ENCODE measurements around the gene TMEM259. TPM values are rescaled to one million over a fixed set of nuclear protein-coding genes. Genes with fewer than 3 reads are reported as not detected.

Gene TMEM259
- total RNA-seq, 1 experiment from 2014 or later: 171 TPM

- Histone ChIP-seq H3K4ac (ENCODE audit: low read depth, low read length) (no peak overlapping the region), H3K23me2 (ENCODE audit: insufficient read length, low read depth, low read length, poor library complexity, severe bottlenecking) (peaks cover 9% of the 10 kb centered on the region), H4K20me1 (ENCODE audit: control insufficient read depth, insufficient read depth, insufficient read length) (no peaks in the 10 kb centered on the region), H4K91ac (ENCODE audit: insufficient read length, low read depth, low read length) (no peak overlapping the region), H3K18ac (ENCODE audit: insufficient read length, low read depth, low read length) (no peak overlapping the region), H3K4me2 (ENCODE audit: insufficient read depth, insufficient read length, low read length) (peak overlapping the region; percentile 69), H3K9ac (ENCODE audit: extremely low read depth, insufficient read length, low read length) (no peak overlapping the region), H4K5ac (ENCODE audit: insufficient read length, low read depth, low read length) (no peak overlapping the region), H2BK15ac (ENCODE audit: low read depth, low read length) (no peak overlapping the region), H3K27me3 (ENCODE audit: insufficient read depth, low read length) (no peaks in the 10 kb centered on the region), H2BK5ac (ENCODE audit: insufficient read length, low read length) (no peak overlapping the region), H3K56ac (ENCODE audit: insufficient read length, low read depth, low read length) (no peak overlapping the region), H2BK12ac (ENCODE audit: insufficient read length, low read depth, low read length) (no peak overlapping the region), H3K27ac (ENCODE audit: insufficient read length, low read depth, low read length) (no peak overlapping the region), H3K79me2 (ENCODE audit: insufficient read depth, low read length) (no peaks in the 10 kb centered on the region), H2BK20ac (ENCODE audit: low read depth, low read length, poor library complexity, severe bottlenecking) (no peak overlapping the region), H3T11ph (ENCODE audit: low read length) (no peak overlapping the region), H2AFZ (ENCODE audit: low read length) (no peak overlapping the region), H3K79me1 (ENCODE audit: insufficient read depth, low read depth, low read length, poor library complexity, severe bottlenecking) (no peaks in the 10 kb centered on the region), H3K14ac (ENCODE audit: insufficient read depth, low read length) (no peak overlapping the region), H4K8ac (replicated peaks; ENCODE audit: insufficient read length, low read depth, low read length) (no peak overlapping the region), H3K4me1 (ENCODE audit: insufficient read depth, low read length) (no peaks in the 10 kb centered on the region; the same call in 1 of the 2 replicates), H3K9me3 (ENCODE audit: control insufficient read depth, low read depth, low read length) (no peaks in the 10 kb centered on the region), H3K23ac (ENCODE audit: insufficient read length, low read depth, low read length) (no peak overlapping the region), H2AK5ac (ENCODE audit: insufficient read length, low read length) (no peak overlapping the region), H2BK120ac (ENCODE audit: low read depth, low read length, poor library complexity, severe bottlenecking) (no peak overlapping the region)
- Mint-ChIP-seq H3K27me3 (ENCODE audit: low read depth) (peaks cover 2% of the 10 kb centered on the region; the same call in 1 of the 2 replicates), H3K4me1 (peaks cover 13 to 29% of the 10 kb centered on the region in 2 experiments), H3K36me3 (ENCODE audit: insufficient read depth in 1 of 3, low read depth in 3 of 3) (peaks cover 13 to 42% (median 25%) of the 10 kb centered on the region in 3 experiments; a peak in 6 of 7 replicates), H3K27ac (no peak overlapping the region; a peak in 1 of 7 replicates), H3K9me3 (no peaks in the 10 kb centered on the region), H3K4me3 (peak overlapping the region; percentile 82 to 93)
- peak; percentile 27 for DNase-seq
- TF ChIP-seq CTCF (conservative IDR thresholded peaks at IDR 0.05): no peak
- no CpG with 5 or more reads among the region's 26 CpGs for WGBS (ENCODE audit: extremely low coverage, insufficient read length, low lambda C conversion rate)
These were observed 20.4 kb upstream of the TMEM259 start for GRCh38 chr19:1041272-1041834.

Measured in H9 (cell line).